Uterus (tissue), 4 donors: ENCODE measurements around the gene IGIP. TPM values are rescaled to one million over a fixed set of nuclear protein-coding genes. Genes with fewer than 3 reads are reported as not detected.

Source experiments
- DNase-seq, 2 donors: peaks; one replicate each; pipeline ENCODE4 v3.0.0-alpha.2; 2019 to 2020
- H3K27ac ChIP-seq, 2 donors: fragments of 200-600 bp; sonication (generic); 1 replicate in 1 of 2; 2 replicates in 1 of 2; pipeline ENCODE4 v1.5.1; 2016 to 2018
- H3K27me3 ChIP-seq, 2 donors: fragments of 200-600 bp; sonication (generic); one replicate each; pipeline ENCODE4 v1.5.1; 2018 to 2019; ENCODE audit warnings: control low read depth in 1 of 2
- H3K36me3 ChIP-seq, 2 donors: fragments of 200-600 bp; sonication (generic); one replicate each; pipeline ENCODE4 v1.5.1; 2019; ENCODE audit warnings: control low read depth in 1 of 2
- H3K4me1 ChIP-seq, 2 donors: fragments of 200-600 bp; sonication (generic); one replicate each; pipeline ENCODE4 v1.5.1; 2018 to 2019; ENCODE audit warnings: control low read depth in 1 of 2
- H3K4me3 ChIP-seq, 2 donors: fragments of 200-600 bp; sonication (generic); 1 replicate in 1 of 2; 2 replicates in 1 of 2; pipeline ENCODE4 v1.5.1; 2018 to 2019; ENCODE audit warnings: mild to moderate bottlenecking in 1 of 2
- H3K9me3 ChIP-seq, 2 donors: fragments of 200-600 bp; sonication (generic); one replicate each; pipeline ENCODE4 v1.5.1; 2019; ENCODE audit warnings: control low read depth in 1 of 2
- POLR2A ChIP-seq, 2 donors: fragments of 450-650 bp; IDR thresholded peaks; one replicate each; pipeline ENCODE4 v1.6.1; 2016; ENCODE audit warnings: antibody characterized with exemption in 2 of 2, mild to moderate bottlenecking in 1 of 2, moderate library complexity in 1 of 2
- intact Hi-C: fragments of 100-400 bp; cut with DNase I; formaldehyde crosslinking; loops from one replicate; pipeline ENCODE4 v1.15.1; 2023; ENCODE audit warnings: low total_unique reads
- total RNA-seq, 4 donors: library from RNA; depleted of rRNA in 3 of 4; stranded (reverse); fragments of >200 nt in 3 of 4; gene quantifications; one replicate each; pipeline versions ENCODE4 v1.1.0 to v1.2.4, GENCODE V29; 2014 to 2023
- TF ChIP-seq, protein P1 (sequence below), 4 experiments: fragments of 200-600 bp in 2 of 4; fragments of 450-650 bp in 2 of 4; sonication (generic) in 2 of 4; IDR thresholded peaks; one replicate each; pipeline ENCODE4 v1.5.1; 2016 to 2019; ENCODE audit warnings: antibody characterized with exemption in 4 of 4, mild to moderate bottlenecking in 2 of 4, moderate library complexity in 1 of 4
- donor health status: DM: yes; HTN: yes; CAD: no.

The IGIP gene
- total RNA-seq, 4 donors from 2014 or later: 17.8 to 33.5 (median 31.2) TPM

DNA sequence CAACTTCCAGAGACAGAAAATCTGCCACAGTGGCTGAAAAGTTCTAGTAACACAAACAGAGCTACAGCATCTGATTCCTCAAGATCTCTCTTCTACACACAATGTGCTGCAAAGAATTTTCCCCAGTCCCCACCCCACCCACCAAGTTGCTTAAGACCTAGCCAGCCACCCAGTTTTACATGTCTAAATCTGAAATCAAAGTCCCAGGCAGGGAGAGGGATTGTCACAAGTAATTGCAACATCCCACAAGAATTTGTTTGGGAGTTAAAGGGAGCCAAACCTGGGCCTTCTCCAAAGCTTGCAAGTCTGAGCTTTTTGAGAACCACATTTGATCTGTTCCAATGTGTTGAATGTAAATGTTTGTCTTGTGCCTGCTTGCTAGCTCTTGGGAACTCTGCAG, 15.5 kb downstream of the IGIP start:
- H3K36me3 ChIP-seq: no peaks in the 10 kb centered on the region
- intact Hi-C loops: no loop called here
- no peak overlapping the region for H3K4me3 ChIP-seq
- no peak for TF ChIP-seq POLR2A (IDR thresholded peaks at IDR 0.05)
- TF ChIP-seq, protein P1, sequence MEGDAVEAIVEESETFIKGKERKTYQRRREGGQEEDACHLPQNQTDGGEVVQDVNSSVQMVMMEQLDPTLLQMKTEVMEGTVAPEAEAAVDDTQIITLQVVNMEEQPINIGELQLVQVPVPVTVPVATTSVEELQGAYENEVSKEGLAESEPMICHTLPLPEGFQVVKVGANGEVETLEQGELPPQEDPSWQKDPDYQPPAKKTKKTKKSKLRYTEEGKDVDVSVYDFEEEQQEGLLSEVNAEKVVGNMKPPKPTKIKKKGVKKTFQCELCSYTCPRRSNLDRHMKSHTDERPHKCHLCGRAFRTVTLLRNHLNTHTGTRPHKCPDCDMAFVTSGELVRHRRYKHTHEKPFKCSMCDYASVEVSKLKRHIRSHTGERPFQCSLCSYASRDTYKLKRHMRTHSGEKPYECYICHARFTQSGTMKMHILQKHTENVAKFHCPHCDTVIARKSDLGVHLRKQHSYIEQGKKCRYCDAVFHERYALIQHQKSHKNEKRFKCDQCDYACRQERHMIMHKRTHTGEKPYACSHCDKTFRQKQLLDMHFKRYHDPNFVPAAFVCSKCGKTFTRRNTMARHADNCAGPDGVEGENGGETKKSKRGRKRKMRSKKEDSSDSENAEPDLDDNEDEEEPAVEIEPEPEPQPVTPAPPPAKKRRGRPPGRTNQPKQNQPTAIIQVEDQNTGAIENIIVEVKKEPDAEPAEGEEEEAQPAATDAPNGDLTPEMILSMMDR (IDR thresholded peaks at IDR 0.05): no peak
- no peak for DNase-seq
- no peaks in the 10 kb centered on the region for H3K27me3 ChIP-seq
- no peak overlapping the region for H3K27ac ChIP-seq
- no peaks in the 10 kb centered on the region for H3K9me3 ChIP-seq
- peaks cover 0 to 10% of the 10 kb centered on the region in 2 donors for H3K4me1 ChIP-seq

- TF ChIP-seq, protein P1 (IDR thresholded peaks at IDR 0.05): no peak
- no peak for TF ChIP-seq POLR2A (IDR thresholded peaks at IDR 0.05)
- Histone ChIP-seq H3K9me3 (no peaks in the 10 kb centered on the region), H3K4me3 (no peak overlapping the region), H3K27me3 (no peaks in the 10 kb centered on the region), H3K4me1 (peaks cover 0 to 12% of the 10 kb centered on the region in 2 donors), H3K36me3 (no peaks in the 10 kb centered on the region), H3K27ac (no peak overlapping the region)
- intact Hi-C loops: no loop called here
- DNase-seq: no peak
Observed at GRCh38 chr5:140142246-140142645, 16.5 kb downstream of the IGIP start.

DNA sequence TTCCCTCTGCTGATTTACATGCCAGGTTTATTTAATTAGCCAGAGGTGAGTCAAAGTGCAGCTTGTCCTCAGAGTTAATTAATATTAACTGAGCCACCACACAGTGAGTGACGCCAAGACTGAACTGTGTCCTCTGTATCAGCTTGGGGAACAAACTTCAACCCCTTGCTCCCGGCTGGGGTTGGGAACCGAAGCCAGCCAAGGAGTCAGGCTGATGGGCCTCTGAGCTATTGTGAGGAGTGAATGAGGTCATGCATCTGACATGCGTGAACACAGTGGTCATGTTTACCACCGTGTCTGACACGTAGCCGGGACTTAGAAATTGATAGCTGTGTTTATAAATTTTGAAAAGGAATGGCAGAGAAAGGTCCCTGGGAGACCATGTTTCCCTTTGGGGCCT, 17.1 kb downstream of the IGIP start:
- TF ChIP-seq POLR2A (IDR thresholded peaks at IDR 0.05): no peak
- TF ChIP-seq, protein P1 (IDR thresholded peaks at IDR 0.05): no peak
- no peak for DNase-seq
- no peak overlapping the region for H3K27ac ChIP-seq
- peaks cover 0 to 12% of the 10 kb centered on the region in 2 donors for H3K4me1 ChIP-seq
- no peak overlapping the region for H3K4me3 ChIP-seq
- intact Hi-C loops: no loop called here
- no peaks in the 10 kb centered on the region for H3K36me3 ChIP-seq
- H3K27me3 ChIP-seq: no peaks in the 10 kb centered on the region
- no peaks in the 10 kb centered on the region for H3K9me3 ChIP-seq

- Histone ChIP-seq H3K27me3 (no peaks in the 10 kb centered on the region), H3K27ac (no peak overlapping the region), H3K9me3 (no peaks in the 10 kb centered on the region), H3K4me3 (no peak overlapping the region), H3K36me3 (no peaks in the 10 kb centered on the region), H3K4me1 (peaks cover 0 to 12% of the 10 kb centered on the region in 2 donors)
- intact Hi-C loops: no loop called here
- no peak for DNase-seq
- no peak for TF ChIP-seq POLR2A (IDR thresholded peaks at IDR 0.05)
- TF ChIP-seq, protein P1 (IDR thresholded peaks at IDR 0.05): no peak
Observed at GRCh38 chr5:140143521-140144258, 18.0 kb downstream of the IGIP start.

DNA sequence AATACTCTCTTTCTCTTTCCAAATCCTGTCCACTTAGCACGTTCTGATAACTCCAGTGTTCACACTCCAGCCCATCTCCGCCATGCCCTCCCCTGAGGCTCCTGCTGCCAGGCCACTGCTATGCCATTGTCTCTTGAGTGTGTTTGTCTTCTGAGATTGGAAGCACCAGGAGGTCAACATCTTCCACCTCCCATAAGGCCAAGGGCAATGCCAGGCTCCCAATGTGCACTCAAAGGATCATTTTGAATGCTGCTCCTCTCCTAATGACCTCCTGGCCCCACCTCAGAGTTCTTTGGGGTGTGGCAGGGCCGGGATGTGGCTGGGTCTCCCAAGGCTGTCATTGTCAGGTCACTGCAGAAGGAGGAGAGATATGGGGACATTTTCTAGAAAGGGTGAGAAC, 19.5 kb downstream of the IGIP start:
- intact Hi-C loops: no loop called here
- no peak for DNase-seq
- Histone ChIP-seq H3K36me3 (no peaks in the 10 kb centered on the region), H3K9me3 (no peaks in the 10 kb centered on the region), H3K27ac (no peak overlapping the region), H3K27me3 (no peaks in the 10 kb centered on the region), H3K4me3 (no peak overlapping the region), H3K4me1 (peaks cover 0 to 12% of the 10 kb centered on the region in 2 donors)
- TF ChIP-seq POLR2A (IDR thresholded peaks at IDR 0.05): no peak
- TF ChIP-seq, protein P1 (IDR thresholded peaks at IDR 0.05): no peak
